Osteoblast (primary cell): ENCODE data around the gene RANBP17. TPM values are rescaled to one million over a fixed set of nuclear protein-coding genes. Genes with fewer than 3 reads are reported as not detected.
A peak's percentile ranks its signal among the peaks of the same experiment; 100 is the strongest.

Source experiments
- DNase-seq: peaks from one replicate; pipeline ENCODE4 v3.0.0; 2011; ENCODE audit warnings: low spot score, mixed read lengths; ENCODE audit not compliant: insufficient read length; ENCODE audit errors: missing footprints
- H2AFZ ChIP-seq: 2 replicates; pipeline ENCODE4 v1.6.0; 2011; ENCODE audit warnings: mild to moderate bottlenecking, low read length
- H3K27ac ChIP-seq: 2 replicates; pipeline ENCODE4 v1.5.1; 2011; ENCODE audit warnings: mild to moderate bottlenecking, low read depth, low read length, moderate library complexity
- H3K27me3 ChIP-seq: 2 replicates; pipeline ENCODE4 v1.6.0; 2012; ENCODE audit warnings: mild to moderate bottlenecking, control low read depth, inconsistent platforms, low read length, moderate library complexity; ENCODE audit not compliant: insufficient read depth
- H3K36me3 ChIP-seq: 2 replicates; pipeline ENCODE4 v1.5.1; 2011; ENCODE audit warnings: mild to moderate bottlenecking, low read length, control low read depth, moderate library complexity; ENCODE audit not compliant: insufficient read depth
- H3K4me1 ChIP-seq: 2 replicates; pipeline ENCODE4 v1.5.1; 2011; ENCODE audit warnings: mild to moderate bottlenecking, low read length, control low read depth, moderate library complexity; ENCODE audit not compliant: insufficient read depth
- H3K4me2 ChIP-seq: 2 replicates; pipeline ENCODE4 v1.6.0; 2011; ENCODE audit warnings: mild to moderate bottlenecking, low read length; ENCODE audit not compliant: insufficient read depth
- H3K4me3 ChIP-seq: fragments of 200-600 bp; sonication (generic); 3 replicates; pipeline ENCODE4 v1.5.1; 2012; ENCODE audit warnings: mild to moderate bottlenecking, low read length, inconsistent platforms; ENCODE audit not compliant: insufficient read depth
- H3K79me2 ChIP-seq: 2 replicates; pipeline ENCODE4 v1.6.0; 2012; ENCODE audit warnings: mild to moderate bottlenecking, low read length, control low read depth, inconsistent platforms; ENCODE audit not compliant: insufficient read depth
- H3K9me3 ChIP-seq: 2 replicates; pipeline ENCODE4 v1.5.1; 2011; ENCODE audit warnings: low read depth, low read length, control low read depth
- H4K20me1 ChIP-seq: 2 replicates; pipeline ENCODE4 v1.6.0; 2012; ENCODE audit warnings: mild to moderate bottlenecking, low read length, control low read depth; ENCODE audit not compliant: insufficient read depth
- total RNA-seq: library from RNA; depleted of rRNA; stranded (reverse); fragments of >200 nt; gene quantifications from 2 replicates; pipeline ENCODE4 v1.2.3, GENCODE V29; 2012
- TF ChIP-seq, protein P1 (sequence below): IDR thresholded peaks from 2 replicates; pipeline ENCODE4 v1.5.1; 2011; ENCODE audit warnings: mild to moderate bottlenecking, low read depth, low read length, moderate library complexity; ENCODE audit errors: extremely low read depth

RANBP17 gene
- total RNA-seq, 1 donor, result 4.0 TPM

DNA sequence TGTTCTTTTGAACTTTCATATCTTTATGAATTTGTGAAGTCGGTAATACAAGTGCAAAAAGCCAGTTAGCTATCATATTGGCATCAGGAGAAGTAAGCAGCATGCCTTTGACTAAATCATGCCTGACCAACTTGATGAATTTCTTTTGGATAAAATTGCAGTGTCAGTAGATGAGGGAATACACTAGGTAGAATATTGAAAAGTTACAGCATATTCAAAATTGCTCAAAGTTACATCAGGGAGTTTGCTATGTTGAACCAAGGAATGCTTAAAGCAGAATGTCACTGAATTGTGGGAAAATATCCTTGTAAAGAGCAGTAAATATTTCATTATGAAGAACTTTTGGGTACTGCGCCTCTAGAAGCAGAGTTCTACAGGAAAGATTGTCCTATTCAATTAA is 360.1 kb downstream of the RANBP17 start:
- no peak for DNase-seq
- no peaks in the 10 kb centered on the region for H4K20me1 ChIP-seq
- H3K4me3 ChIP-seq, result no peak overlapping the region
- no peak overlapping the region for H2AFZ ChIP-seq
- H3K36me3 ChIP-seq, result no peaks in the 10 kb centered on the region
- H3K4me1 ChIP-seq, result no peaks in the 10 kb centered on the region
- TF ChIP-seq, protein P1, sequence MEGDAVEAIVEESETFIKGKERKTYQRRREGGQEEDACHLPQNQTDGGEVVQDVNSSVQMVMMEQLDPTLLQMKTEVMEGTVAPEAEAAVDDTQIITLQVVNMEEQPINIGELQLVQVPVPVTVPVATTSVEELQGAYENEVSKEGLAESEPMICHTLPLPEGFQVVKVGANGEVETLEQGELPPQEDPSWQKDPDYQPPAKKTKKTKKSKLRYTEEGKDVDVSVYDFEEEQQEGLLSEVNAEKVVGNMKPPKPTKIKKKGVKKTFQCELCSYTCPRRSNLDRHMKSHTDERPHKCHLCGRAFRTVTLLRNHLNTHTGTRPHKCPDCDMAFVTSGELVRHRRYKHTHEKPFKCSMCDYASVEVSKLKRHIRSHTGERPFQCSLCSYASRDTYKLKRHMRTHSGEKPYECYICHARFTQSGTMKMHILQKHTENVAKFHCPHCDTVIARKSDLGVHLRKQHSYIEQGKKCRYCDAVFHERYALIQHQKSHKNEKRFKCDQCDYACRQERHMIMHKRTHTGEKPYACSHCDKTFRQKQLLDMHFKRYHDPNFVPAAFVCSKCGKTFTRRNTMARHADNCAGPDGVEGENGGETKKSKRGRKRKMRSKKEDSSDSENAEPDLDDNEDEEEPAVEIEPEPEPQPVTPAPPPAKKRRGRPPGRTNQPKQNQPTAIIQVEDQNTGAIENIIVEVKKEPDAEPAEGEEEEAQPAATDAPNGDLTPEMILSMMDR, result no peak
- H3K27ac ChIP-seq, result no peak overlapping the region
- H3K79me2 ChIP-seq, result no peaks in the 10 kb centered on the region
- H3K4me2 ChIP-seq, result no peak overlapping the region
- H3K9me3 ChIP-seq, result no peaks in the 10 kb centered on the region
- no peaks in the 10 kb centered on the region for H3K27me3 ChIP-seq

DNA sequence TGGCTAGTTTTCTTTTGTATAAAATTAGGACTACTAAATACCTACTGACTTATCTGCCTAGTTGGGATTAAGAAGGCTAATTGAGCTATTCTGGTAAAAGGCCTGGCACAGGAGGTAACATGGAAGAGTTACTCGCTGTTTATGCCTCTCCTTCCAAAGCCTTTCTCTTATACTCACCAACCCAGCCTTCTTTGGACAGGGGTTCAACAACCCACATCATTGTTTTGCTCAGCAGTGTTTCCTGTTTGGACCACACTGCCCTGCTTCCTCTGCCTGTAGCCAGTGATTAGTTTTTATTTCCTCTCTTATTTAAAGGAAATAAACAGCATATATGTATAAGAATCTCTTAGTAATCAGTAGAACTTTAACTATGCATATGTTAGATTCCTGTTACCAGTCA is 362.1 kb downstream of the RANBP17 start:
- H3K27ac ChIP-seq, result no peak overlapping the region
- H3K9me3 ChIP-seq, result no peaks in the 10 kb centered on the region
- TF ChIP-seq, protein P1, result no peak
- H3K4me3 ChIP-seq, result no peak overlapping the region
- H3K4me2 ChIP-seq, result no peak overlapping the region
- H3K4me1 ChIP-seq, result no peaks in the 10 kb centered on the region
- no peaks in the 10 kb centered on the region for H3K36me3 ChIP-seq
- no peaks in the 10 kb centered on the region for H3K27me3 ChIP-seq
- H4K20me1 ChIP-seq, result no peaks in the 10 kb centered on the region
- H3K79me2 ChIP-seq, result no peaks in the 10 kb centered on the region
- no peak for DNase-seq
- H2AFZ ChIP-seq, result no peak overlapping the region

DNA sequence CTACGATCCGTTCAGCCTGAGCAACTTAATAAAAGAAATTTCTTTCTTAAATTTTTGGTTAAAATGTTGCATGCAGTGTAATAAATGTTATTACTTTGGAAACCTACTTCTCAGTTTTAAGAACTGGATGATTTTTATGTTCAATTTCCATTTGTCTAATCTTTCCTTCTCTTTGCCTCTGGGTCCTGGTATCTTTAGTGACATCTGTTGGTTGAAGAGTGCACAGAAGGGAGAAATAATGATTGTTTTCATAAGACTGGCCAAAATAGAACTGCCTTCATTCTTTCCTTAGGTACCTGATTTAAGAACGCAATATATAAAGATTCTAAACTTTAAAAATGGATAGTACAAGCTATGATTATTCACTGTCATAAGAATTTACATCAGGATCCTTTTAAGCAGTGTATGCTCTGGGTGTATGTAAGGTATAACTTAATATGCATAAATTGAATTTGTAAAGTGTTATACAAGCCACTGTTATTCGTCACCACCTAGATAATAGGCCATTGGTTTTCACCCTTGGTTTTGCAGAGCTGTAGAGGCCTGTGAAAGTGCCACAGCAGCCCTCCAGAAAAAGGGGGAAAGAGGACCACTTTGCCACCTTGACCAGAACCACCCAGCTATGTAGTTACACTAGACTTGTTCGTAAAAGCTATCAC is 364.4 kb downstream of the RANBP17 start:
- no peak for DNase-seq
- H4K20me1 ChIP-seq, result no peaks in the 10 kb centered on the region
- H3K4me2 ChIP-seq, result no peak overlapping the region
- H3K79me2 ChIP-seq, result no peaks in the 10 kb centered on the region
- no peak overlapping the region for H2AFZ ChIP-seq
- TF ChIP-seq, protein P1, result peak; percentile 27
- H3K36me3 ChIP-seq, result no peaks in the 10 kb centered on the region
- H3K9me3 ChIP-seq, result no peaks in the 10 kb centered on the region
- no peak overlapping the region for H3K27ac ChIP-seq
- H3K4me3 ChIP-seq, result no peak overlapping the region
- H3K27me3 ChIP-seq, result no peaks in the 10 kb centered on the region
- no peaks in the 10 kb centered on the region for H3K4me1 ChIP-seq

DNA sequence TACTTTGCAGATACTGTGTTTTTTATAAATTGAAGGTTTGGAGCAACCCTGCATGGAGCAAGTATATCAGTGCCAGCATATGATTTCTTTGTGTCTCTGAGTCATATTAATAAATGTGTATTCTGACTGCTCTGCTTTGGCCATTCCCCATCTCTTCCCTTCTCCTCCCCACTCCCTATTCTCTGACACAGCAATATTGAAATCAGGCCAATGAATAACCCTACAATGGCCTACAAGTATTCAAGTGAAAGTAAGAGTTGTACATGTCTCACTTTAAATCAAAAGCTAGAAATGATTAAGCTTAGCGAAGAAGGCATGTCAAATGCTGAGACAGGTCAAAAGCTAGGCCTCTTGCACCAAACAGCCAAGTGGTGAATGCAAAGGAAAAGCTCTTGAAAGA is 365.0 kb downstream of the RANBP17 start:
- H3K27me3 ChIP-seq, result no peaks in the 10 kb centered on the region
- H3K79me2 ChIP-seq, result no peaks in the 10 kb centered on the region
- no peak overlapping the region for H3K4me3 ChIP-seq
- no peaks in the 10 kb centered on the region for H3K36me3 ChIP-seq
- H2AFZ ChIP-seq, result no peak overlapping the region
- no peak for DNase-seq
- H3K4me2 ChIP-seq, result no peak overlapping the region
- H3K4me1 ChIP-seq, result no peaks in the 10 kb centered on the region
- H3K27ac ChIP-seq, result no peak overlapping the region
- no peaks in the 10 kb centered on the region for H3K9me3 ChIP-seq
- TF ChIP-seq, protein P1, result no peak
- H4K20me1 ChIP-seq, result no peaks in the 10 kb centered on the region
